ENCODE data around the gene GNG4. TPM values are rescaled to one million over a fixed set of nuclear protein-coding genes. Genes with fewer than 3 reads are reported as not detected.

Gene GNG4
- total and polyA plus RNA-seq, 2 donors (not counting 1 experiment from before 2014, with no cell fraction given): 0.52 TPM; not detected in 1

GRCh38 chr1:235632506-235633401, 16.8 kb downstream of the GNG4 start:
- Histone ChIP-seq H2AFZ (ENCODE audit: insufficient read depth, low read depth, low read length, poor library complexity, severe bottlenecking) (peak overlapping the region; percentile 36), H3K4me2 (replicated peaks; ENCODE audit: low read depth, low read length, poor library complexity, severe bottlenecking) (peak overlapping the region; percentile 62), H3K27ac (ENCODE audit: low read length in 2 of 2) (no peak overlapping the region), H3K36me3 (replicated peaks in 1 of 2; ENCODE audit: control extremely low read depth in 1 of 2, control insufficient read depth in 1 of 2, extremely low read depth in 1 of 2, insufficient read depth in 2 of 2, low read length in 1 of 2) (no peaks in the 10 kb centered on the region), H4K20me1 (ENCODE audit: control insufficient read depth, insufficient read depth, low read length, poor library complexity, severe bottlenecking) (no peaks in the 10 kb centered on the region), H3K4me3 (ENCODE audit: control extremely low read depth in 1 of 5, extremely low read depth in 1 of 5, insufficient read depth in 1 of 5, low read depth in 2 of 5, low read length in 4 of 5) (peak overlapping the region in 4 of 5 experiments; percentile 5 to 42 (median 18)), H3K79me2 (ENCODE audit: control insufficient read depth, insufficient read depth, low read length) (no peaks in the 10 kb centered on the region), H3K4me1 (ENCODE audit: control insufficient read depth in 2 of 2, insufficient read depth in 2 of 2, low read length in 2 of 2) (peaks cover 6 to 7% of the 10 kb centered on the region in 2 donors), H3K9me3 (ENCODE audit: control extremely low read depth in 1 of 3, control insufficient read depth in 2 of 3, insufficient read depth in 1 of 3, low read length in 2 of 3) (no peaks in the 10 kb centered on the region), H3K27me3 (replicated peaks in 1 of 4; ENCODE audit: control extremely low read depth in 1 of 4, control insufficient read depth in 3 of 4, insufficient read depth in 4 of 4, low read length in 3 of 4) (peaks cover 0 to 7% (median 2%) of the 10 kb centered on the region in 4 experiments), H3K9ac (ENCODE audit: low read length) (peak overlapping the region; percentile 40)
- Mint-ChIP-seq H3K27ac (no peak overlapping the region), H3K27me3 (peaks cover 37% of the 10 kb centered on the region), H3K4me1 (peaks cover 10% of the 10 kb centered on the region), H3K4me3 (peak overlapping the region; percentile 77), H3K9me3 (ENCODE audit: insufficient read depth) (no peaks in the 10 kb centered on the region)
- ATAC-seq (ENCODE audit: low read depth): no peak
- 58% methylated on average over 5 of the region's 14 CpGs for WGBS (ENCODE audit: insufficient coverage)
- ChIA-PET POLR2A (no interaction called here), CTCF (no interaction called here)
- intact Hi-C loops (cut with micrococcal nuclease): no loop called here
- TF ChIP-seq CTCF (IDR thresholded peaks at IDR 0.05) (no peak), EZH2 (IDR thresholded peaks at IDR 0.05; ENCODE audit: borderline replicate concordance, insufficient read depth, low read depth, low read length, poor library complexity, severe bottlenecking) (no peak)
- DNase-seq: no peak

GRCh38 chr1:235631816-235632215, 17.8 kb downstream of the GNG4 start:
- Histone ChIP-seq H2AFZ (ENCODE audit: insufficient read depth, low read depth, low read length, poor library complexity, severe bottlenecking) (no peak overlapping the region), H3K27me3 (replicated peaks in 1 of 4; ENCODE audit: control extremely low read depth in 1 of 4, control insufficient read depth in 3 of 4, insufficient read depth in 4 of 4, low read length in 3 of 4) (peaks cover 0 to 10% (median 2%) of the 10 kb centered on the region in 4 experiments), H3K27ac (ENCODE audit: low read length in 2 of 2) (no peak overlapping the region), H3K4me1 (ENCODE audit: control insufficient read depth in 2 of 2, insufficient read depth in 2 of 2, low read length in 2 of 2) (peaks cover 6 to 7% of the 10 kb centered on the region in 2 donors), H4K20me1 (ENCODE audit: control insufficient read depth, insufficient read depth, low read length, poor library complexity, severe bottlenecking) (no peaks in the 10 kb centered on the region), H3K4me2 (replicated peaks; ENCODE audit: low read depth, low read length, poor library complexity, severe bottlenecking) (no peak overlapping the region), H3K36me3 (replicated peaks in 1 of 2; ENCODE audit: control extremely low read depth in 1 of 2, control insufficient read depth in 1 of 2, extremely low read depth in 1 of 2, insufficient read depth in 2 of 2, low read length in 1 of 2) (no peaks in the 10 kb centered on the region), H3K79me2 (ENCODE audit: control insufficient read depth, insufficient read depth, low read length) (no peaks in the 10 kb centered on the region), H3K4me3 (ENCODE audit: control extremely low read depth in 1 of 5, extremely low read depth in 1 of 5, insufficient read depth in 1 of 5, low read depth in 2 of 5, low read length in 4 of 5) (no peak overlapping the region), H3K9ac (ENCODE audit: low read length) (no peak overlapping the region), H3K9me3 (ENCODE audit: control extremely low read depth in 1 of 3, control insufficient read depth in 2 of 3, insufficient read depth in 1 of 3, low read length in 2 of 3) (no peaks in the 10 kb centered on the region)
- Mint-ChIP-seq H3K4me3 (no peak overlapping the region), H3K9me3 (ENCODE audit: insufficient read depth) (no peaks in the 10 kb centered on the region), H3K4me1 (peaks cover 10% of the 10 kb centered on the region), H3K27me3 (peaks cover 37% of the 10 kb centered on the region), H3K27ac (no peak overlapping the region)
- CTCF ChIA-PET: no interaction called here
- intact Hi-C loops (cut with micrococcal nuclease): no loop called here
- no peak for ATAC-seq (ENCODE audit: low read depth)
- DNase-seq: no peak
- POLR2A ChIA-PET: no interaction called here
- TF ChIP-seq CTCF (IDR thresholded peaks at IDR 0.05) (no peak), EZH2 (IDR thresholded peaks at IDR 0.05; ENCODE audit: borderline replicate concordance, insufficient read depth, low read depth, low read length, poor library complexity, severe bottlenecking) (no peak)
- 95% methylated on average over 6 of the region's 7 CpGs for WGBS (ENCODE audit: insufficient coverage)

Measured in B cell (primary cell).